ENCODE data around the gene TMEM178B. TPM values are rescaled to one million over a fixed set of nuclear protein-coding genes. Genes with fewer than 3 reads are reported as not detected.
A peak's percentile ranks its signal among the peaks of the same experiment; 100 is the strongest.

The TMEM178B gene
- total RNA-seq, 1 donor from 2014 or later = 38.2 TPM

DNA sequence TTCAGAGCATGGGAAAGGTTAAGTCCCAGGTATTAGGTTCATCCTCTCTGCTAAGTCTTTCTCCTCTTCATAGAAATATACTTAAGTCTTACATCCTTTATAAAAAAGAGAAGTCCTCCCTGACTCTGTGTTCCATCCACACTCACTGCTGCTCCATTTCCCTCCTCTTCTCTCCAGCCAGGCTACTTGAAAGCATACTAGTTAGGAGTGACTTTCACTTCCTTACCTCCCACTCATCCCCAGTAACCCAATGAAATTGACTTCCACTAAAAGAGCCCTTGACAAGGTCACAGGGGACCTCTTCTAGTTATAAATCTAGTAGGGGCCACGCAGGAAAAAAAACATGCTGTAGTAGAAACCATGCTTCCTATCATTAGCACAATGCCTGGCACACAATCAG, 344.2 kb downstream of the TMEM178B start:
- DNase-seq (no peak), ATAC-seq (no peak)
- intact Hi-C loops (cut with micrococcal nuclease) = no loop called here

DNA sequence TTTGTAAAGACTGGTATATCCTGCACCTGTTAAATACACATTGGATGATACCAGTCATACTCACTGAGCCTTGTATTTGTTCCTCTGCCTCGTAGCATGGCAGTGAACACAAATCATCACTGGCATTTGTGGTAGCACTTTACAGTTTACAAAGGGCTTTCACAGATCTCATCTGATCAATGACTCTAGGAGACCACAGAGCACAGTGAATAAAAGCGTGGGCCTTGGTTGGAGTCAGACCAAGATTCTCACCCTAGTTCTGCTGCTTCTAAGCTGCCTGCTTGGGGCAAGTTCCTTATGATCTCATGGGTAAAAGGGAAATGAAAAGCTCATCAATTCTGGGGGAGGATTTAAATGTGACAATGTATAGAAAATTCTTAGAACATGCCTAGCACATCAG, 347.4 kb downstream of the TMEM178B start:
- DNase-seq = no peak
- intact Hi-C loops (cut with micrococcal nuclease) = no loop called here

DNA sequence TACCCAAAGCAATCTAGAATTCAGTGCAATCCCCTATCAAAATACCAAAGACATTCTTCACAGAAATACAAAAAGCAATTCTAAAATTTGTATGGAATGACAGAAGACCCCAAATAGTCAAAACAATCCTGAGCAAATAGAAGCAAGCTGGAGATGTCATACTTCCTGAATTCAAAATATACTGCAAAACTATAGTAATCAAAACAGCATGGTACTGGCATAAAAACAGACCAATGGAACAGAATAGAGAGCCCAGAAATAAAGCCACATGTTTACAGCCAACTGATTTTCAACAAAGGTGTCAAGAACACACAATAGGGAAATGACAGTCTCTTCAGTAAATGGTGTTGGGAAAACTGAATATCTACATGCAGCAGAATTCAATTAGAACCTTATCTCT, 353.3 kb downstream of the TMEM178B start:
- DNase-seq (no peak), ATAC-seq (no peak)
- intact Hi-C loops (cut with micrococcal nuclease) = no loop called here

More for the DNA sequence above, 347.4 kb downstream of the TMEM178B start:
- ATAC-seq = no peak

DNA sequence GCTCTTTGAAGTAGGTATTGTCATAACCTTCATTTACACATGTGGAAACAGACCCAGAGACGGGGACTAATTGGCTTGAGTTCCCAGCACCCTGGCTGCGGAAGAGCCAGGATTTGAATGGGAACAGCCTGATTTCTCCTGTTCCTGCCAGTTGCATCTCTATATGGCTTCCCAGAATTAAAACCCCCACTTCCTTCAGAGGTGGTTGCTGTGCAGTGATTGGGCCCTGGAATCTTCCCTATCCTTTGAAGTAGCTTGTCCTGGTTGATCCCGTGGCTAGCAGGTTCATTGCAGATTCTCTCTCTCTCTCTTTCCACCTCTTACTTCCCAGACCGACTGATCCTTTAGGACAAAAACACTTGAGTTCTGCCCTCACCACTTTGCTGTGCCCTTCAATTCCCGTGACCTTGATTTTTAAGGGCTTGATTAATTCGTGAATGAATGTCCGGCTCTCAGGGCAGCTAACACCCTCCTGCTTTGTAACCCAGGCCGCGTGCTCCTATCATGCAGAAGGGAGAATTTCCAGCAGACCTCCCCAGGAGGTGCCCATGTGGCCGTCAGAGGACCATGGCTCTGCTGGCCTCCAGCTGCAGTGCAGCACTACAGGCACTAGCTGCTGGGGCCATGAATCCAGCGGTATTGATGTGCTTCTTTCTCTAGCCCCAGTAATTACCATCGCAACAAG, 356.7 kb downstream of the TMEM178B start:
- ATAC-seq (peak; percentile 80), DNase-seq (no peak)
- intact Hi-C loops (cut with micrococcal nuclease) = no loop called here

DNA sequence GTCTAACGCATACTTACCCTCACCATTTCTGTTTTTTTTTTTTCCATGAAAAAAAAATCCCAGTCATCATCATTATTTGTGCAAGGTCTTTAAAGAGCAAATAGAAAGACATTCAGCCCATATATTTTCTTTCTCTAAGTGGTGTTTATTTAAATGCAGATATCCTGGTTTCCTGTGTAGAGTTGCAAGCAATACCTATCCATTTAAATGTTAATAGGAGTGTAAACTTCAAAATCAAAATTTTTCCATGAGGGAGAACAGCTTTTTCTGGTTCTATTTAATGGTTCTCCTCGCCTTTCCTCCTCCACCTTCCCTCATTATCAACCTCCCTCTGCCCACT, 357.2 kb downstream of the TMEM178B start:
- ATAC-seq (no peak), DNase-seq (no peak)
- intact Hi-C loops (cut with micrococcal nuclease) = no loop called here

DNA sequence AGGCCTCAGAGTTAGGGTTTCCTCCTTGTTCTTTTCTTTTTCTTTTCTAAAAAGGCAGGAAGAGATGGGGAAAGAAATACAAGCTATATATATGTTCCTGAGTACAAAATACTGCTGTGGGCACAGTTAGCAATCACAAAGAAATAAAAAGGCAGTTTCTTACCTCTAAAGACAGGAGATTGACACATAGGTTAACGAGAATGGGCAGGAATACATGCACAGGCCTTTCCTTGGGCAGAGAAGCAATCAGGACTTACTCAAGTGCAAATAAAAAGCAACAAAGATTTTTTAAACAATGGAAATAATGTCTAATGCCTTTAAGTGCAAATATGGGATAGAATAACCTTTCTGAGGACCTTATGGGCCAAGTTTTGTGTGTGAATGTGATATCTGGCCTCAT, 357.8 kb downstream of the TMEM178B start:
- intact Hi-C loops (cut with micrococcal nuclease) = no loop called here
- no peak for ATAC-seq

DNA sequence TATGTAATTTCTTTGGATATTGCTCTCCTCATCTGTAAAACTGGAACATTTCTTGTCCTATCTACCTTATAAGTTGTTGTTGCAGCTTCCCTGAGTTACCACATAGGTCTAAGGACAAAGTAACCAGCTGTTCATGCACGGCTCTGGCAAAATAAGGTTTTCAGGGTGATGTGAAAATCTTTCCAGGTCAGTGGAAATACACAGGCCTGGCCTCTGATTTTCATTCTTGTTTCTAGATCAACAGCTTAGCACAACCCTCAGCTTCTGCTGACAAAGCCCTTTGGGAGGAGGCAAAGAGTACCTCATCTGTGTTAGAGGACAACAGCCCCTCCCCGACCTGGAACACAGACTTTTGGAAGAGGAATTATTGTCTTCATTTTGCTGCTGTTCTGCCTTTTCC, 359.8 kb downstream of the TMEM178B start:
- intact Hi-C loops (cut with micrococcal nuclease) = no loop called here
- ATAC-seq (no peak), DNase-seq (no peak)

More for the DNA sequence above, 357.8 kb downstream of the TMEM178B start:
- no peak for DNase-seq

DNA sequence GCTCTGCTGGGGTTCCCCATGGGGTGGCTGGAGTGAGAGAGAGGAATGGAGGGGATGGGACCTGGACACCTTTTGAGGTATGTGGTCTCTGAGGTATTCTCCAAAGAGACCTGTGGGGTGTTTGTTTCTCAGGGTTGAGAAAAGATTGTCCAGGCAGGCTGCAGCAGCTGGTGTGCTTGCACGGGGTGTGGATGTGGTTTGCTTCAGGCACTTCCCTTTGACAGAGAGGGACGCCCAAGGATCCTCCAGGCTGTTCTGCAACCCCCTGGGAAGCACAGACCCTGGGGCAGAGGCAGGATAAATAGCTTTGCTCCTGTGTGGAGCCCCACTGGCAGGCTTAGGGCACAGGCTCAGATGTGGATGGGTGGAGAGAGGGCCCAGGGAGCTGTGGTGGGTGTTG, 362.3 kb downstream of the TMEM178B start:
- DNase-seq (no peak), ATAC-seq (no peak)
- intact Hi-C loops (cut with micrococcal nuclease) = no loop called here

DNA sequence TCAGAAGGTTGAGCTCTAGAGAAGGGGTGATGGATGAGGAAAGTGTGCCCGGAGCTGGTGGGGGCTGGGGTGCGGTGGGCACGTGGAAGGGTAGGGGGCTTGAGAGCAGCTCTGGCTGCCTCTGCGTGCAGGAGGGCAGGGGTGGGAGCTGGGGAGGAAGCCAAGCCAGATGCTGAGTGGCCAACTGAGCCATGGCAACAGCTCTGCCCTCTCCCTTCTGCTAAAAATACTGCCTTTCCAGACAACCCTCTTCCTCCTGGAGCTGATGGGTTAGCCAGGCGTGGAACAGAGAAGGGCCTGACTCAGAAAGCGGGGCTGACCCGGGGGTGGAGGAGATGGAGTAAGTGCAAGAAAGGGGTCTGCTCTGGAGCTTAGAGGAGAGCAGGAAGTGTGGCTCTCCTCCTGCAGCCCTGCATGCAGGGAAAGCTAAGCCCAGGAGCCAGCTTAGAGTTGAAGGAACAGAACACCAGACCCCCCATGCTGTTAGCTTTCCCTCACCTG, 362.8 kb downstream of the TMEM178B start:
- DNase-seq (no peak), ATAC-seq (no peak)

DNA sequence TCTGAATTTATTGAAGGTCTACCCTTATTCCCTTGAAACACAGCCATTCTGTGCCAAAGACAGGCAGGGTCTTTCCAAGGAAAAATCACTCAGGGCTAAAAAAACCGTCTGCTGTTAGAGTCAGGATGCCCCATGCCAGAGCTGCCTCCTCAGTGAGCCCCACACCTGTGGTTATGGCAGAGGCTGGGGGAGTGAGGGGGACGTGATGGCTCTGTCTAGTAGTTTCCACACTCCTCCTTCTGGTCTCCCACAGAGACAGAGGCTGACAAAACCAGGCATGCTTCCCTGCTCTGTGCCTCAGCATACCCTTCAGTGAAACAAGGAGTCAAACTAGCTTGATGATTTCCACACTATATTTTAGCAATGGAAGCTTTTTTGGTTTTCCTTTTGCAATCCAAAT, 365.3 kb downstream of the TMEM178B start:
- no peak for ATAC-seq
- DNase-seq = no peak
- intact Hi-C loops (cut with micrococcal nuclease) = no loop called here

More for the DNA sequence above, 362.8 kb downstream of the TMEM178B start:
- intact Hi-C loops (cut with micrococcal nuclease) = no loop called here

DNA sequence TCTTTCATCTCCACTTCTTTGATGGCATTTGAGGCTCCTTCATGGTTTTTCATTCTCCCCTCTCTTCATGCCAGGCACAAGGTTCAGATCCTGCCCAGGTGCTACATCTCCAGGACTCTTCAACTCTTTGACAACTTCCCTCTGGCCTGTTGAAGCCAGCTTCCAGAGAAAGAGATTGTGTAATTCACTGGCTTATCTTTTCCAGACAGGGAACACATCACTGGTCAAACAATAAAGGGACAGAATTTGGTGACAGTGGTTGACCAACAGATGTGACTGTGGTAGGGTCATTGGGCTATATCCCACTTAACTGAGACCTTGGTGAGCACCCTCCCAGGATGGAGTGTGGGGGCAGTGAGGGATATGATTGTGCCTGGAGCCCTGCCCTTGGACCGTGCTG, 365.9 kb downstream of the TMEM178B start:
- intact Hi-C loops (cut with micrococcal nuclease) = no loop called here
- no peak for DNase-seq
- peak; percentile 48 for ATAC-seq

DNA sequence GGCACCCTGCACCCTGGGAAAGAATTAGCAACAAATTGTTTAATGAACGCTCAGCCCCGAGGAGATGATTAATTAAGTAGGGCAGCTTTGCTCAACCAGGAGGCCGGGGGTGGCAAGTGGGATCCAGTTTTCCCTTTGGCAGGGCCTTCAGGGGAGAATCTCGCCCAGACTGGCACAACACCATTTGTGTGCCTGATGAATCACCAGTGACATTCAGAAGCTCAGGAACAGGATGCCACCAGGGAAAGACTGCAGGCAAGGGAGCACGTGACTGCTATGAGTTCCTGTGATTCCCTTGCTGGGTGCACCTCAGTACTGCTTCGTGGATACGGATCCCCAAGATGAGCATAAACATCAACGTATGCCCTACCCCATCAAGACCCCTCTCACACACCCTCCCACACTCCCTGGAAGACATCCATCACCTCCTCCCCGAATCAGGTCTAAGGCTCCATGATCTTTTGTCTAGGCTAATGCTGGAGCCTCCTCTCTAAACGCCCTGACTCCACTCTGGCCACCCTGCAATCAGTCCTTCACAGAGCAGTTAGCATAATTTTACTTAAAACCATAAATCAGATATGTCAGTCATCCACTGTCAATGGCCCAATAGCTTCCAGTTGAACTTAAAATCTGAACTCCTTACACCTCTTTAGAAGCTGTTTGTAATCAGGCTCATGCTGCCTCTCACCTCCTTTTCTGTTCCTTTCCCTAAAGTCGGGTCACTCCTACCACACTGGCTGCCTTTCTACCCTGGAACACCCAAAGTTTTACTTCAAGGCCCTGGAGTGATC, 368.2 kb downstream of the TMEM178B start:
- intact Hi-C loops (cut with micrococcal nuclease) = no loop called here
- ATAC-seq (peak; percentile 12), DNase-seq (no peak)

DNA sequence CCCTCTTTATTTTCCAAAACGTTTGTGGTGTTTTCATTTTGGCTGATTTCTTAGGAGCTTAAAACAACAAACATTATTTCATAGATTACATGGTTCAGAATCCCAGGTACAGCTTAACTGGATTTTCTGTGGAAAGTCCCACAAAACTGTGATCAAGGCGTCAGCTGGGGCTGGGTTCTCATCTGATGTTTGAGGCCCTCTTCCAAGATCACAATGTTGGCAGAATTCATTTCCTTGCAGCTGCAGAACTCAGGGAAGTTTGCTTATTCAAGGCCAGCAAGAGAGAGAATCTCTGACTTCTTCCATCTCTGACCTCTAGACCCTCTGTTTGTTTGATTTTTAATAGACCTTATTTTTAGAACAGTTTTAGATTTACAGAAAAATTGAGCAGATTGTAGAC, 368.9 kb downstream of the TMEM178B start:
- DNase-seq = no peak
- intact Hi-C loops (cut with micrococcal nuclease) = no loop called here
- ATAC-seq = peak; percentile 49

DNA sequence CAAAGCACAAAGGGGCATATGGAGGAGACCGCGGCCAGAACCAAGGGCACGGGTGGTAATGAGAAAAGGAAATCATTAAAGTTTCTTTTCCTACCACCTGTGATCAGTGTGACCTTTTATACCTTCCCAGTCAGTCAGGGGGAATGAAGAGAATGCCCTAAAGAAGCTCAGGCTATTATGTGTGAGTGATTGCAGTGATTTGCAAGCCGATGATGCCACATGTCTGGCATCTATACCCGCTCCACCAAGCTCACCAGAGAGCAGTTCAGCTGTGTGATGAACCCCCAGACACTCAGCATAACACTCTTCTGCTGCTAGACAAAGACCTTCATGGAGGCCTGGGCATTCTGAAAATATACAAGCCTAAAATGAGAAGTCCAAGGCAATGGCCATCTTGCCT, 371.1 kb downstream of the TMEM178B start:
- intact Hi-C loops (cut with micrococcal nuclease) = no loop called here
- DNase-seq (no peak), ATAC-seq (no peak)

DNA sequence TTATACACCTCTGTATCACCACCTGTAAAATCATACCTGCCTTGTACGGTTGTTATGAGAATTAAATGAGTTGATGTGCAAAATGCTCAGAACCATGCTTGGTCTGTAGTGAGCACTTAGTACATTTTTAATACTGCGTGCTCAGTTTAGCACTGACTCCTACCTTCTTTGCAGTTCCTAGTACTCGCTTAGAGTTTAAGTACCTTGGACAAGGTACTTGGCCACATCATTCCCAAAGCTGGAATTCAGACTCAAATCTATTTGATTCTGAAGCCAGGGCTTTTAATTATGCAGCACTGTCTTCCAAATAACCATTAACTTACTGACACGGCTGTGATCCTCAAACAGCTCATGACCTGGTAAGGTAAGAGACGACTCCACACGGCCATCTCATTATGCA, 377.4 kb downstream of the TMEM178B start:
- intact Hi-C loops (cut with micrococcal nuclease) = no loop called here
- DNase-seq (no peak), ATAC-seq (no peak)

DNA sequence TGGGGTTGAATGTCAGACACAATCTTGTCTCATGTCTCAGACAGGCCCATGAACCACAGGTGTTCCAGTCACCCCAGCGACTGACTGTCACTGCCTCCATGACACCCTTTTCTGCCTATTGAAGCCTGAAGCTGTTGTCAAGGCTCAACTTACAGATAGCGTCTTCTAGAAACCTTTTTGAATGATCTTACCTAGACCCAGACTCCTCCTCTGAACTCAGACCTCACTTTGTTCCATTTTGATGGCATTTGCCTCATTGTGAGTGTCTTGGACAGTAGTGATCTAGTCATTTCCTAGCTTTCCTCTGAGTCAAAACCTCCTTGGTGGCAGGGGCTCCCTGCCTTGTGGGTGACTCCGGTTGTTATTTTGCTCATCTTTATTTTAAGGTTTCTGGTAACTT, 379.0 kb downstream of the TMEM178B start:
- intact Hi-C loops (cut with micrococcal nuclease) = no loop called here
- ATAC-seq = no peak
- no peak for DNase-seq

DNA sequence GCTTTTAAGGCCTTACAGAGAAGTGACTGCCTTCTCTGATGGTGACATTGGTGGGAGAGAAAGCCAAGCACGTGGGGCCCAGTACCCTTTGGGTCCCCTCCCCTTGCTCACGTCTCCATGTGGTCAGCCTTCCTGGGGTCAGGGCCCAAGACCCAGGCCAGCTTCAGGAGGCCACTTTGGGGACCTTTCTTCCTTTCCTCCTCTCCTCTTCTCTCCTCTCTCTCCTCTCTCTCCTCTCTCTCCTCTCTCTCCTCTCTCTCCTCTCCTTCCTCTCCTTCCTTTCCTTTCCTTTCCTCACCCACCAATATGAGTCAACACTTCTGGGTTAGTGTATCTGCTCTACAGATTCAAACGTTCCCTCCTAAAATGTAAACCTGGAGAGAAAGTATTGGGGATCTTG, 380.5 kb downstream of the TMEM178B start:
- DNase-seq = no peak
- intact Hi-C loops (cut with micrococcal nuclease) = no loop called here
- no peak for ATAC-seq

DNA sequence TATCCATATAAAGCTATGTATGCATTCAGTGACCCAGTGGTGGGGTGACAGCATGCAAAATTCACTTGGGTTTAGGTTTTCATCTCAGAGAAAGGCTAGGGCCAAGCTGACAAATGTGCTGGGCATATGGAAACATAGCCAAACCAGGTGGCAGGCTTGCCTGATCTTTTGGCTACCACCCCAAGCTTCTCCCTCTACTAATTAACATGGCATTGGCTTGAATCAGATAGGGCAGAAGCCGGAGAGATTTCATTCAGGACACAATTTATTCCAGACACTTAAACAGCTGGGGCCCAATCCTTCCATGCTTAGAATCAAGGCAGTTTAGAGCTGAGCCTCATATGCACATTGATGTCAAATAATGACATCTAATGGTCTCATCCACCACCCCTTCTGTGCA, 381.9 kb downstream of the TMEM178B start:
- intact Hi-C loops (cut with micrococcal nuclease) = no loop called here
- ATAC-seq (no peak), DNase-seq (no peak)

DNA sequence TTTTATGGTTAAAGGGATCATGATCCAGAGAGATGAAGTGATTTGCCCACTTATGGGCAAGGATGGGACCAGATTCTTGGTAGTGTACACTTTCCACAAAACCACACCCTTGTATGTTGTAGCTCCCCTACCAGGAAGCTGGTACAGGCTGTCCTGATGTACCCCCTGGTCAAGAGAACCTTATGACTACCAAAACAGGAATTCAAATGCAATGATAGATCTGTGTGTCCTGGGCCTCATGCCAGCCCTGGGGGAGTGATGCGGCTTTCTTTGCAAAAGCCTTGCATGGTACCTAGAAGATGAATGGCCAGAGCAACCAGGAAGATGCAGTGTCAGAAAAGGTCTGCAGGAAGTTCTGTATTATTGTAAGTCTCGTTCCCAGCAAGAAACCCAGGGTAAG, 382.4 kb downstream of the TMEM178B start:
- ATAC-seq (peak; percentile 49), DNase-seq (peak; percentile 46)

DNA sequence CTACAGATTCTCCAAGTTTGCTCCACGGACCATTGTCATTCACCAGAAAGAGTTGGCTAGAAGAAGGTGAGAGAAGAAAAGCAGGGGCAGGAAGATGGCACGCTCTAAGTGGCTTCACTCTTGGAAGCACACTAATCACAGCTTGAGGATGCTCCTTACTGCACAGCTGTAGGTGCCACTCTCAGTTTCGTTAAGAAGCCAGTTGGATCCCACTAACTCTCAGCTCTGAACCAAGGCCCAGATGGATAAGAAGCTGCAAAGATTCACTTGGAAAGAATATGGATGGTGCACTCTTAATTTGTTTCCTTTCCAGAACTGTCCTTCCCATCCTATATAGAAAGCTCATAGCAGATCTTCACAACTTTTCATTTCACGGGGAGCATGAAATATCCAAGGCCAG, 382.8 kb downstream of the TMEM178B start:
- intact Hi-C loops (cut with micrococcal nuclease) = no loop called here
- ATAC-seq (no peak), DNase-seq (no peak)

More for the DNA sequence above, 382.4 kb downstream of the TMEM178B start:
- intact Hi-C loops (cut with micrococcal nuclease) = no loop called here
